ENCODE measurements around the gene MMP12.

The MMP12 gene

GRCh38 chr11:102840018-102840417 lies 34.8 kb downstream of the MMP12 start:
- DNase-seq (ENCODE audit: low read depth) = no peak
- no peak overlapping the region for H3K4me3 ChIP-seq (ENCODE audit: control insufficient read depth, low read depth, low read length)
- TF ChIP-seq, protein P1, sequence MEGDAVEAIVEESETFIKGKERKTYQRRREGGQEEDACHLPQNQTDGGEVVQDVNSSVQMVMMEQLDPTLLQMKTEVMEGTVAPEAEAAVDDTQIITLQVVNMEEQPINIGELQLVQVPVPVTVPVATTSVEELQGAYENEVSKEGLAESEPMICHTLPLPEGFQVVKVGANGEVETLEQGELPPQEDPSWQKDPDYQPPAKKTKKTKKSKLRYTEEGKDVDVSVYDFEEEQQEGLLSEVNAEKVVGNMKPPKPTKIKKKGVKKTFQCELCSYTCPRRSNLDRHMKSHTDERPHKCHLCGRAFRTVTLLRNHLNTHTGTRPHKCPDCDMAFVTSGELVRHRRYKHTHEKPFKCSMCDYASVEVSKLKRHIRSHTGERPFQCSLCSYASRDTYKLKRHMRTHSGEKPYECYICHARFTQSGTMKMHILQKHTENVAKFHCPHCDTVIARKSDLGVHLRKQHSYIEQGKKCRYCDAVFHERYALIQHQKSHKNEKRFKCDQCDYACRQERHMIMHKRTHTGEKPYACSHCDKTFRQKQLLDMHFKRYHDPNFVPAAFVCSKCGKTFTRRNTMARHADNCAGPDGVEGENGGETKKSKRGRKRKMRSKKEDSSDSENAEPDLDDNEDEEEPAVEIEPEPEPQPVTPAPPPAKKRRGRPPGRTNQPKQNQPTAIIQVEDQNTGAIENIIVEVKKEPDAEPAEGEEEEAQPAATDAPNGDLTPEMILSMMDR (IDR thresholded peaks at IDR 0.05; ENCODE audit: control insufficient read depth, insufficient read depth, low read depth, low read length, missing control alignments) = no peak

- H3K4me3 ChIP-seq (ENCODE audit: control insufficient read depth, low read depth, low read length) = no peak overlapping the region
- no peak for DNase-seq (ENCODE audit: low read depth)
- TF ChIP-seq, protein P1 (IDR thresholded peaks at IDR 0.05; ENCODE audit: control insufficient read depth, insufficient read depth, low read depth, low read length, missing control alignments) = no peak
These were observed 37.1 kb downstream of the MMP12 start for GRCh38 chr11:102837646-102838045.

DNA sequence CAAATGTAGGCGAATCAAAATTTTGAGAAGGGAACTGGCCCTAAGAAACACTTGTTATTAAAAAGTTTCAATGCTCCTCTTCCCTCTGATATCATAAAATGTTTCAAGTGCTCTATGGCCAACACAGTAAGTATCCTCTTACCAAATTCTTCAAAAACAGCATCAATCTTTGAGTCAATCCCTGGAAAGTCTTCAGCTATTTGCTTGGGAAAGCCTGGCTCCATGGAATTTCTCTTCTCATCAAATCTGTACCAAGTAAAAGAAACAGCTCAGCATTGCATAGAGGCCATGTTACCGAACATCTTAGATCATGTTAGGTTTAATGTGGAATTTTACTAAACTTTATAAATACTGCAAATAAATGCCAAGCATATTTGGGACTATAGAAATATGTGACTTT lies 37.6 kb downstream of the MMP12 start:
- TF ChIP-seq, protein P1 (IDR thresholded peaks at IDR 0.05; ENCODE audit: control insufficient read depth, insufficient read depth, low read depth, low read length, missing control alignments) = no peak
- no peak overlapping the region for H3K4me3 ChIP-seq (ENCODE audit: control insufficient read depth, low read depth, low read length)

GRCh38 chr11:102836290-102836875 lies 38.4 kb downstream of the MMP12 start:
- DNase-seq (ENCODE audit: low read depth) = peak; percentile 77
- TF ChIP-seq, protein P1 (IDR thresholded peaks at IDR 0.05; ENCODE audit: control insufficient read depth, insufficient read depth, low read depth, low read length, missing control alignments) = no peak

More for the DNA sequence above, 37.6 kb downstream of the MMP12 start:
- no peak for DNase-seq (ENCODE audit: low read depth)

DNA sequence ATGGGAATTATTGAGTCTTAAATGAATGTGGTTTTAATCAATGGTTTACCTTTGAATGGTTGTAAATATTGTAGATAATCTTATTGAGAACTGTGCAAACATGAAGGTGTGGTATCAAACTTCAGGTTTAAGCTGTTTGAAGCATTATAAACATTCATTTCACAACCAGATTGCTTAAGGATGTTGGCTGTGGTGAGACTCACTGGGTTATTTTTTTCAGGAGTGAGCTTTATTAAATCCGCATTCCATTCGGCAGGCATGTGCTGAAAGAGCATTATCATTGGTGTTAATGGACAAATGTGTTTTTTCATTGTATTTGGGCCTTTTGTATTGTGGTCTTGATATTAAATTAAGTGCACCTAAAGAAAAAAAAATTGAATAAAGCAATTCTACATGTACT lies 41.1 kb downstream of the MMP12 start:
- TF ChIP-seq, protein P1 (IDR thresholded peaks at IDR 0.05; ENCODE audit: control insufficient read depth, insufficient read depth, low read depth, low read length, missing control alignments) = no peak
- no peak for DNase-seq (ENCODE audit: low read depth)
- no peak overlapping the region for H3K4me3 ChIP-seq (ENCODE audit: control insufficient read depth, low read depth, low read length)

More at GRCh38 chr11:102836290-102836875, 38.4 kb downstream of the MMP12 start:
- H3K4me3 ChIP-seq (ENCODE audit: control insufficient read depth, low read depth, low read length) = no peak overlapping the region

DNA sequence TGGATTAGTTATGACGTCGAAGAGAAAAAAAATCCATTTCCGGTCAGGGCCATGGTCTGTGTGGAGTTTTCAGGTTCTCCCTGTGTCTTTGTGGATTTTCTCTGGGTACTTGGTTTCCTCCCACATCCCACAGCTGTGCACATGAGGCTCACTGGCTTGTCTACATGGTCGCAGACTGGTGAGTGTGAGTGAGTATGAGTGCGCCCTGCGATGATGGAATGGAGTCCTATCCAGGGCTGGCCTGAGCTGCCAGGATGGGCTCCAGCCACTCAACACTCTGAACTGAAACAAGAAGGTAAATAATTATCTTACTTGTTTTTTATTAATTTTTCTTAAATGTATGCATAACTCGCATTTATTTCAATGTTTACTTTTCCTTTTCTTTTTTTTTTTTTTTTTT lies 42.2 kb downstream of the MMP12 start:
- no peak for DNase-seq (ENCODE audit: low read depth)
- TF ChIP-seq, protein P1 (IDR thresholded peaks at IDR 0.05; ENCODE audit: control insufficient read depth, insufficient read depth, low read depth, low read length, missing control alignments) = no peak
- no peak overlapping the region for H3K4me3 ChIP-seq (ENCODE audit: control insufficient read depth, low read depth, low read length)

All from AG09309 (cell line).